ENCODE results near the gene MRPL39.
"Not testable (repeated sequence)": the region's sequence is repeated elsewhere in the genome, so short reads cannot be mapped to it uniquely, and the experiment has no call there.

Gene MRPL39

GRCh38 chr21:25607151-25608043 is at the start of gene MRPL39:
Gene MRPL39, minus strand, starts transcription at chr21:25607481. Its CDS starts 6 bp downstream, at chr21:25607475.
- DNase-seq = peak; percentile 88

GRCh38 chr21:25656412-25656811 is 49.1 kb upstream of the MRPL39 start:
- no peak for DNase-seq

- no peak for DNase-seq
These were observed 41.9 kb upstream of the MRPL39 start for GRCh38 chr21:25649146-25649545.

- DNase-seq = no peak
These were observed 40.4 kb upstream of the MRPL39 start for GRCh38 chr21:25647647-25648046.

GRCh38 chr21:25646474-25646873 is 39.2 kb upstream of the MRPL39 start:
- DNase-seq = no peak

GRCh38 chr21:25643486-25643885 is 36.2 kb upstream of the MRPL39 start:
- DNase-seq = no peak

GRCh38 chr21:25640943-25641292 is 33.6 kb upstream of the MRPL39 start:
- no peak for DNase-seq

- DNase-seq = peak; percentile 55
These were observed 33.1 kb upstream of the MRPL39 start for GRCh38 chr21:25640202-25640942.

- peak; percentile 50 for DNase-seq
These were observed 32.4 kb upstream of the MRPL39 start for GRCh38 chr21:25639551-25640201.

GRCh38 chr21:25638660-25639550 is 31.6 kb upstream of the MRPL39 start, which contains the start of gene JAM2:
Gene JAM2, plus strand, starts transcription at chr21:25639258. Its CDS starts 564 bp downstream, at chr21:25639822.
- peak; percentile 40 for DNase-seq

- DNase-seq = no peak
These were observed 30.8 kb upstream of the MRPL39 start for GRCh38 chr21:25637851-25638659.

- no peak for DNase-seq
These were observed 29.4 kb upstream of the MRPL39 start for GRCh38 chr21:25636727-25637126.

- DNase-seq = no peak
These were observed 28.0 kb upstream of the MRPL39 start for GRCh38 chr21:25635310-25635709.

GRCh38 chr21:25632296-25632695 is 25.0 kb upstream of the MRPL39 start:
- DNase-seq = no peak

GRCh38 chr21:25626757-25627156 is 19.5 kb upstream of the MRPL39 start:
- no peak for DNase-seq

GRCh38 chr21:25625776-25626555 is 18.7 kb upstream of the MRPL39 start:
- DNase-seq = not testable (repeated sequence)

GRCh38 chr21:25625036-25625435 is 17.8 kb upstream of the MRPL39 start:
- DNase-seq = no peak

GRCh38 chr21:25624511-25624910 is 17.2 kb upstream of the MRPL39 start:
- DNase-seq = no peak

- no peak for DNase-seq
These were observed 11.9 kb upstream of the MRPL39 start for GRCh38 chr21:25619198-25619597.

GRCh38 chr21:25615880-25616279 is 8.6 kb upstream of the MRPL39 start:
- DNase-seq = no peak

GRCh38 chr21:25614441-25614840 is 7.2 kb upstream of the MRPL39 start:
- DNase-seq = no peak

Data from midbrain (tissue), 1 donor.